K562 (cell line): ENCODE measurements around the gene MARCHF3. TPM values are rescaled to one million over a fixed set of nuclear protein-coding genes. Genes with fewer than 3 reads are reported as not detected.

Experiments
- ATF1 ChIP-seq, 2 experiments: fragments of 450-650 bp in 1 of 2; IDR thresholded peaks; 2 replicates each; pipeline ENCODE4 v1.6.1; 2016; ENCODE audit warnings: missing compliant biosample characterization in 1 of 2, missing genetic modification characterization in 1 of 2
- BHLHE40 ChIP-seq: IDR thresholded peaks from 2 replicates; pipeline ENCODE4 v1.6.1; 2011; ENCODE audit warnings: low read length, improper control_type of control experiment
- BRD4 ChIP-seq: fragments of 200-600 bp; sonication (generic); IDR thresholded peaks from 2 replicates; pipeline ENCODE4 v1.6.1; 2017; ENCODE audit warnings: inconsistent platforms
- BRD9 ChIP-seq: fragments of 450-650 bp; IDR thresholded peaks from 2 replicates; pipeline ENCODE4 v1.6.1; 2018; ENCODE audit warnings: low read depth; ENCODE audit not compliant: partially characterized antibody
- CHD1 ChIP-seq: fragments of 200-600 bp; sonication (generic); IDR thresholded peaks from one replicate; pipeline ENCODE4 v1.6.1; 2012; ENCODE audit warnings: mild to moderate bottlenecking, moderate library complexity, low read length, inconsistent platforms
- FUS ChIP-seq: fragments of 200-400 bp; formaldehyde crosslinking; optimal IDR thresholded peaks from 2 replicates; pipeline ENCODE3; 2017; ENCODE audit warnings: low read depth, low read length
- GTF2A2 ChIP-seq: IDR thresholded peaks from 2 replicates; pipeline ENCODE4 v1.6.1; 2016; ENCODE audit warnings: mild to moderate bottlenecking, missing genetic modification characterization, missing compliant biosample characterization
- ILK ChIP-seq: fragments of 450-650 bp; IDR thresholded peaks from 2 replicates; pipeline ENCODE4 v1.6.1; 2016; ENCODE audit warnings: missing genetic modification characterization, low read depth, mild to moderate bottlenecking, missing compliant biosample characterization, moderate library complexity, borderline replicate concordance
- KAT2B ChIP-seq: IDR thresholded peaks from one replicate; pipeline ENCODE4 v1.6.1; 2012; ENCODE audit warnings: low read depth, mild to moderate bottlenecking, control low read depth, inconsistent platforms, low read length, moderate library complexity
- KAT7 ChIP-seq: sonication (generic); formaldehyde crosslinking; IDR thresholded peaks from 2 replicates; pipeline ENCODE4 v1.8.0; 2022; ENCODE audit warnings: missing genetic modification reagents, mild to moderate bottlenecking, borderline replicate concordance
- LARP7 ChIP-seq: fragments of 450-650 bp; IDR thresholded peaks from 2 replicates; pipeline ENCODE4 v1.6.1; 2016
- MYNN ChIP-seq, 2 experiments: sonication (generic); formaldehyde crosslinking in 1 of 2; IDR thresholded peaks; 2 replicates each; pipeline versions ENCODE4 v1.5.0 to v1.6.1; 2016 to 2020; ENCODE audit warnings: antibody characterized with exemption in 1 of 2, missing genetic modification reagents in 1 of 2
- NBN ChIP-seq: fragments of 450-650 bp; IDR thresholded peaks from 2 replicates; pipeline ENCODE4 v1.6.1; 2016; ENCODE audit warnings: low read depth, mild to moderate bottlenecking
- NR3C1 ChIP-seq: sonication (generic); formaldehyde crosslinking; IDR thresholded peaks from 2 replicates; pipeline ENCODE4 v1.8.1; 2022; ENCODE audit warnings: missing genetic modification reagents
- RFX5 ChIP-seq: IDR thresholded peaks from 2 replicates; pipeline ENCODE4 v1.6.1; 2011; ENCODE audit warnings: low read depth, mild to moderate bottlenecking, improper control_type of control experiment, low read length
- ZC3H11A ChIP-seq: IDR thresholded peaks from 2 replicates; pipeline ENCODE4 v1.6.1; 2012; ENCODE audit warnings: low read depth, low read length, improper control_type of control experiment
- ZNF445 ChIP-seq: fragments of 250-450 bp; sonication (Bioruptor Pico); IDR thresholded peaks from 2 replicates; pipeline ENCODE4 v1.4.0; 2020; ENCODE audit warnings: low read depth, mild to moderate bottlenecking, moderate library complexity
- polyA plus RNA-seq, 8 experiments: library from polyadenylated mRNA; depleted of rRNA in 4 of 8; stranded (reverse) in 5 of 8; unstranded in 3 of 8; fragments of >200 nt; fragmentation: Nextera tagmentation in 2 of 8; fragmentation: Illumina TruSeq in 1 of 8; extraction: Ambion mirVana in 2 of 8; extraction: Trizol in 1 of 8; gene quantifications; 2 replicates each; pipeline versions ENCODE4 v1.2.1 to v1.2.3, GENCODE V29; 2011 to 2014; ENCODE audit warnings: inconsistent platforms in 1 of 8, missing spikeins in 1 of 8
- total RNA-seq, 7 experiments: library from RNA; depleted of rRNA in 6 of 7; stranded (reverse); fragments of >200 nt in 6 of 7; fragmentation: Illumina TruSeq in 2 of 7; extraction: Trizol in 2 of 7; gene quantifications; 2 replicates each; pipeline versions ENCODE4 v1.2.1 to v1.2.3, GENCODE V29; 2011 to 2021; ENCODE audit warnings: low replicate concordance in 1 of 7
- TF ChIP-seq, protein P1 (sequence below): sonication (generic); formaldehyde crosslinking; IDR thresholded peaks from 2 replicates; pipeline ENCODE4 v1.8.0; 2022; ENCODE audit warnings: missing genetic modification reagents, mild to moderate bottlenecking, borderline replicate concordance
- TF ChIP-seq, protein P2 (sequence below): fragments of 450-650 bp; IDR thresholded peaks from 2 replicates; pipeline ENCODE4 v1.6.1; 2017; ENCODE audit warnings: antibody characterized with exemption
- TF ChIP-seq, protein P3 (sequence below): fragments of 450-650 bp; IDR thresholded peaks from 2 replicates; pipeline ENCODE4 v1.7.1; 2018; ENCODE audit warnings: mild to moderate bottlenecking, low read depth; ENCODE audit not compliant: partially characterized antibody
- TF ChIP-seq, protein P4 (sequence below): fragments of 450-650 bp; formaldehyde crosslinking; IDR thresholded peaks from 2 replicates; pipeline ENCODE4 v1.4.0; 2022; ENCODE audit warnings: missing genetic modification characterization

The MARCHF3 gene
- total and polyA plus RNA-seq, 9 of the 15 experiments (the other 6 are each of a cell fraction or from before 2014, with no cell fraction given) = 5.6 to 37.4 (median 16.5) TPM

DNA sequence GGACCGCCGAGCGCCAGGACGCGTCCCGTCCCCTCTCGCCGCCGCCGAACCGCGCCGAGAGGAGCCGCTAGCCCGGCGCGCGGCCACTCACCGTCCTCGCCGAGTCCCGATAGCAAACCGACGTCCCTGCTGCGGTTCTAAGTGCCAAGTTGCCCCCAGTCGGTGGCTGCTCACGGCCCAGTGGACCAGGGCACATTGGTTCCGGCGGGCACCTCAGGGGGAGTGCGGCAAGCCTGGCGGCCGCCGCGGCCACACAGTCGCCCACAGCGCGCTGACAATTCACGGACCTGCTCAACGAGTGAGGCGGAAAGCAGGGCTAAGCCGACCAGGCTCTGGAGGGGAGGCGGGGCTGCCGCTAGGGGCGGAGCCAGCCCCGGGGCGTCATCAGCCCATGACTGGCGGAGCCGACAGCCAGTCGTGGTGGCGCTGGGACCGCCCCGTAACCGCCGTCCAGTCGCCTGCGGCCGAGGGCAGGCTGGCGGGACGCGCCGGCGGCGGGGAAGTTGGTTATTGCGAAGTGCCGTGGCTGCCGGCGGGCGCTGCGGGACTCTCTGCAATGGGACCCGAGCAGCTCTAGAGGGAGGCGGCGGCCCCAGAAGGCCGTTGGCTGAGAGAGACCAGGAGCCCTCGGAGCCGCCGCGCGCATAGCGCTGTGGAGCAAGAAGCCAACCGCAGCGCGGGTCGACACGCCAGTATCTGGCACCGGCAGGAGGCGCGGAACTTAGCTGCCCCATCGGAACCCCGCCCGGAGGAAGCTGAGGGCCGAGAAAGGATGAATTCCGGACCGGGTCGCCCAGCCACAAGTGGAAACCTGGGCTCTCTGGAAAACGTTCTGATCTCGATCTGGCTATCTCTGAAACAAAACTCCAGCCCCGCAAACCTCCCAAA lies at the start of gene MARCHF3 (continued):
- TF ChIP-seq BRD9 (no peak), ZNF445 (CRISPR knock-in tag) (no peak), KAT2B (no peak), LARP7 (no peak), ZC3H11A (no peak), NR3C1 (CRISPR knock-in tag) (no peak), FUS (peak; percentile 45), BHLHE40 (peak; percentile 14; the same call in 1 of the 2 replicates), GTF2A2 (tag) (no peak), CHD1 (no peak), MYNN (IDR thresholded peaks at IDR 0.05) (no peak), MYNN (CRISPR knock-in tag; IDR thresholded peaks at IDR 0.05) (no peak), KAT7 (CRISPR knock-in tag) (peak; percentile 98), ILK (tag) (no peak), ATF1 (CRISPR knock-in tag; IDR thresholded peaks at IDR 0.05) (peak; percentile 35; the same call in 1 of the 2 replicates), ATF1 (tag; IDR thresholded peaks at IDR 0.05) (peak; percentile 95), NBN (peak; percentile 77), RFX5 (no peak), BRD4 (no peak)
- TF ChIP-seq, protein P1, sequence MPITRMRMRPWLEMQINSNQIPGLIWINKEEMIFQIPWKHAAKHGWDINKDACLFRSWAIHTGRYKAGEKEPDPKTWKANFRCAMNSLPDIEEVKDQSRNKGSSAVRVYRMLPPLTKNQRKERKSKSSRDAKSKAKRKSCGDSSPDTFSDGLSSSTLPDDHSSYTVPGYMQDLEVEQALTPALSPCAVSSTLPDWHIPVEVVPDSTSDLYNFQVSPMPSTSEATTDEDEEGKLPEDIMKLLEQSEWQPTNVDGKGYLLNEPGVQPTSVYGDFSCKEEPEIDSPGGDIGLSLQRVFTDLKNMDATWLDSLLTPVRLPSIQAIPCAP (CRISPR knock-in tag) = peak; percentile 31; the same call in 1 of the 2 replicates
- TF ChIP-seq, protein P2, sequence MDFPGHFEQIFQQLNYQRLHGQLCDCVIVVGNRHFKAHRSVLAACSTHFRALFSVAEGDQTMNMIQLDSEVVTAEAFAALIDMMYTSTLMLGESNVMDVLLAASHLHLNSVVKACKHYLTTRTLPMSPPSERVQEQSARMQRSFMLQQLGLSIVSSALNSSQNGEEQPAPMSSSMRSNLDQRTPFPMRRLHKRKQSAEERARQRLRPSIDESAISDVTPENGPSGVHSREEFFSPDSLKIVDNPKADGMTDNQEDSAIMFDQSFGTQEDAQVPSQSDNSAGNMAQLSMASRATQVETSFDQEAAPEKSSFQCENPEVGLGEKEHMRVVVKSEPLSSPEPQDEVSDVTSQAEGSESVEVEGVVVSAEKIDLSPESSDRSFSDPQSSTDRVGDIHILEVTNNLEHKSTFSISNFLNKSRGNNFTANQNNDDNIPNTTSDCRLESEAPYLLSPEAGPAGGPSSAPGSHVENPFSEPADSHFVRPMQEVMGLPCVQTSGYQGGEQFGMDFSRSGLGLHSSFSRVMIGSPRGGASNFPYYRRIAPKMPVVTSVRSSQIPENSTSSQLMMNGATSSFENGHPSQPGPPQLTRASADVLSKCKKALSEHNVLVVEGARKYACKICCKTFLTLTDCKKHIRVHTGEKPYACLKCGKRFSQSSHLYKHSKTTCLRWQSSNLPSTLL = no peak
- TF ChIP-seq, protein P3, sequence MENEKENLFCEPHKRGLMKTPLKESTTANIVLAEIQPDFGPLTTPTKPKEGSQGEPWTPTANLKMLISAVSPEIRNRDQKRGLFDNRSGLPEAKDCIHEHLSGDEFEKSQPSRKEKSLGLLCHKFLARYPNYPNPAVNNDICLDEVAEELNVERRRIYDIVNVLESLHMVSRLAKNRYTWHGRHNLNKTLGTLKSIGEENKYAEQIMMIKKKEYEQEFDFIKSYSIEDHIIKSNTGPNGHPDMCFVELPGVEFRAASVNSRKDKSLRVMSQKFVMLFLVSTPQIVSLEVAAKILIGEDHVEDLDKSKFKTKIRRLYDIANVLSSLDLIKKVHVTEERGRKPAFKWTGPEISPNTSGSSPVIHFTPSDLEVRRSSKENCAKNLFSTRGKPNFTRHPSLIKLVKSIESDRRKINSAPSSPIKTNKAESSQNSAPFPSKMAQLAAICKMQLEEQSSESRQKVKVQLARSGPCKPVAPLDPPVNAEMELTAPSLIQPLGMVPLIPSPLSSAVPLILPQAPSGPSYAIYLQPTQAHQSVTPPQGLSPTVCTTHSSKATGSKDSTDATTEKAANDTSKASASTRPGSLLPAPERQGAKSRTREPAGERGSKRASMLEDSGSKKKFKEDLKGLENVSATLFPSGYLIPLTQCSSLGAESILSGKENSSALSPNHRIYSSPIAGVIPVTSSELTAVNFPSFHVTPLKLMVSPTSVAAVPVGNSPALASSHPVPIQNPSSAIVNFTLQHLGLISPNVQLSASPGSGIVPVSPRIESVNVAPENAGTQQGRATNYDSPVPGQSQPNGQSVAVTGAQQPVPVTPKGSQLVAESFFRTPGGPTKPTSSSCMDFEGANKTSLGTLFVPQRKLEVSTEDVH = peak; percentile 46
- TF ChIP-seq, protein P4, sequence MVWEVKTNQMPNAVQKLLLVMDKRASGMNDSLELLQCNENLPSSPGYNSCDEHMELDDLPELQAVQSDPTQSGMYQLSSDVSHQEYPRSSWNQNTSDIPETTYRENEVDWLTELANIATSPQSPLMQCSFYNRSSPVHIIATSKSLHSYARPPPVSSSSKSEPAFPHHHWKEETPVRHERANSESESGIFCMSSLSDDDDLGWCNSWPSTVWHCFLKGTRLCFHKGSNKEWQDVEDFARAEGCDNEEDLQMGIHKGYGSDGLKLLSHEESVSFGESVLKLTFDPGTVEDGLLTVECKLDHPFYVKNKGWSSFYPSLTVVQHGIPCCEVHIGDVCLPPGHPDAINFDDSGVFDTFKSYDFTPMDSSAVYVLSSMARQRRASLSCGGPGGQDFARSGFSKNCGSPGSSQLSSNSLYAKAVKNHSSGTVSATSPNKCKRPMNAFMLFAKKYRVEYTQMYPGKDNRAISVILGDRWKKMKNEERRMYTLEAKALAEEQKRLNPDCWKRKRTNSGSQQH (CRISPR knock-in tag) = peak; percentile 47; the same call in 1 of the 2 replicates
